HK-2 (cell line): ENCODE measurements around the gene BUD13.

Experiments used
- DNase-seq: peaks from one replicate; pipeline ENCODE4 v3.0.0-alpha.2; 2018; ENCODE audit not compliant: unreplicated experiment

Gene BUD13

GRCh38 chr11:116718955-116719501 lies 53.8 kb downstream of the BUD13 start:
- DNase-seq: no peak

GRCh38 chr11:116716621-116717020 lies 56.2 kb downstream of the BUD13 start:
- DNase-seq: no peak

- DNase-seq: no peak
Measured at GRCh38 chr11:116715383-116715782, 57.4 kb downstream of the BUD13 start.

- no peak for DNase-seq
Measured at GRCh38 chr11:116714902-116715301, 57.9 kb downstream of the BUD13 start.

- DNase-seq: no peak
Measured at GRCh38 chr11:116712428-116712827, 60.4 kb downstream of the BUD13 start.

GRCh38 chr11:116710762-116711161 lies 62.0 kb downstream of the BUD13 start:
- no peak for DNase-seq

- DNase-seq: no peak
Measured at GRCh38 chr11:116710001-116710674, 62.6 kb downstream of the BUD13 start.

- no peak for DNase-seq
Measured at GRCh38 chr11:116707746-116708145, 65.0 kb downstream of the BUD13 start.

GRCh38 chr11:116707161-116707629 lies 65.6 kb downstream of the BUD13 start:
- no peak for DNase-seq

- no peak for DNase-seq
Measured at GRCh38 chr11:116703421-116703820, 69.4 kb downstream of the BUD13 start.

- no peak for DNase-seq
Measured at GRCh38 chr11:116702772-116703385, 69.9 kb downstream of the BUD13 start.

GRCh38 chr11:116701876-116702275 lies 70.9 kb downstream of the BUD13 start:
- DNase-seq: no peak

- DNase-seq: no peak
Measured at GRCh38 chr11:116701297-116701801, 71.4 kb downstream of the BUD13 start.

GRCh38 chr11:116700586-116701220 lies 72.1 kb downstream of the BUD13 start:
- DNase-seq: no peak
